GM12864 (cell line): Measurements from ENCODE around the gene LAMA2.

Experiments
- DNase-seq: peaks from one replicate; pipeline ENCODE4 v3.0.0-alpha.2; 2011; ENCODE audit warnings: low read depth
- H3K4me3 ChIP-seq: 2 replicates; pipeline ENCODE4 v1.5.1; 2011; ENCODE audit warnings: mild to moderate bottlenecking, low read depth, low read length, control low read depth
- CTCF ChIP-seq: IDR thresholded peaks from 2 replicates; pipeline ENCODE4 v1.5.1; 2011; ENCODE audit warnings: low read depth, mild to moderate bottlenecking, moderate library complexity, low read length, control low read depth, inconsistent platforms; ENCODE audit errors: missing control alignments

The LAMA2 gene

DNA sequence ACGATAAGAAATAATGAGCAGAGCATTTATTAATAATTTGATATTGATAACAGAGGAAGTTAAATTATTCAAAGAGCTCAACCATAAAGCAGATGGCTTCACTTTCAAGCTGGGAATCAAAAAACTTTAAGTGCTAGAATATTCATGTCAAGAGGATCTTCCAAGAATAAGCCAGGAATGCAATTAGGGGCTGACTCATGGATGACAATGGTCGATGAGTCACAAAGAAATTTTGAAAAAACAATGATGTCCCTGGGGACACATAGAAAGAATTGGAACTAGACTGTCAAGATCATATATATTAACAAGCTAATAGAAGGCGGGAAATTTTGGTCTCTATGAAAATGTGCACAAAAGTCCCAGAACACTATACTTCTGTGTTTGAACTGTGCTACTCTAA lies 304.1 kb downstream of the LAMA2 start:
- TF ChIP-seq CTCF = no peak
- no peak for DNase-seq
- H3K4me3 ChIP-seq = no peak overlapping the region

GRCh38 chr6:129188306-129188705 lies 305.4 kb downstream of the LAMA2 start:
- no peak overlapping the region for H3K4me3 ChIP-seq
- DNase-seq = no peak
- no peak for TF ChIP-seq CTCF

GRCh38 chr6:129188795-129189194 lies 305.9 kb downstream of the LAMA2 start:
- DNase-seq = no peak
- no peak overlapping the region for H3K4me3 ChIP-seq
- TF ChIP-seq CTCF = no peak

DNA sequence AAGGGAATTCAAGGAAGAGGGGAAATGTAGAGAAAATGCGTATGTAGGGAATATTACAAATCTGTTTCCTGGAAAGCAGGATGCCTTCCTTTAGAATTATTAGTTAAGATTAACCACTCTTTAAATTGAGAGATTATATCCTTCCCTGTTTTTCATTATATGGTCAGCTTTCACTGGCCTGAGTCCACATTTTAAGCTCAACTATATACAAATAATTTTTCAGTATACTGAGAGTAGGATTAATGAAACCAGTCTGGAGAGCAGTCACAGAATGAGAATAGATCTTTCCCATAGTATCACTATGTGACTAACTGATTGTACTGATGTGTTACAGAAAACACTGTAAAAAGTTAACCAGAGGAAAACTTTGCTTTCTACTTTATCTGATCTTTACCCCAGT lies 306.3 kb downstream of the LAMA2 start:
- no peak for TF ChIP-seq CTCF
- no peak overlapping the region for H3K4me3 ChIP-seq
- no peak for DNase-seq

GRCh38 chr6:129191235-129191634 lies 308.3 kb downstream of the LAMA2 start:
- no peak for DNase-seq
- no peak overlapping the region for H3K4me3 ChIP-seq
- no peak for TF ChIP-seq CTCF

GRCh38 chr6:129192458-129192989 lies 309.6 kb downstream of the LAMA2 start:
- TF ChIP-seq CTCF = no peak
- H3K4me3 ChIP-seq = no peak overlapping the region
- no peak for DNase-seq

- no peak for DNase-seq
- H3K4me3 ChIP-seq = no peak overlapping the region
Measured at GRCh38 chr6:129194306-129194941, 311.5 kb downstream of the LAMA2 start.

More at GRCh38 chr6:129194306-129194941, 311.5 kb downstream of the LAMA2 start:
- TF ChIP-seq CTCF = no peak
